Dendritic cell treated with granulocyte-macrophage colony-stimulating factor and Interleukin-4, amounts not matched to agents 40 ng/mL and 50 ng/mL, for 4 days (primary cell): ENCODE measurements around the gene DDX4.
"Not testable (repeated sequence)": the region's sequence is repeated elsewhere in the genome, so short reads cannot be mapped to it uniquely, and the experiment has no call there.

Experiments
- H3K27ac Mint-ChIP-seq: one replicate; pipeline ENCODE4 v1.8.0; 2022; ENCODE audit warnings: mild to moderate bottlenecking, mixed read lengths
- H3K27me3 Mint-ChIP-seq: one replicate; pipeline ENCODE4 v1.8.0; 2022; ENCODE audit warnings: mild to moderate bottlenecking, mixed read lengths
- H3K36me3 Mint-ChIP-seq: one replicate; pipeline ENCODE4 v1.8.0; 2022; ENCODE audit warnings: low read depth, mixed read lengths
- H3K4me1 Mint-ChIP-seq: one replicate; pipeline ENCODE4 v1.8.0; 2022; ENCODE audit warnings: low read depth, mixed read lengths
- H3K4me3 Mint-ChIP-seq: one replicate; pipeline ENCODE4 v1.8.0; 2022; ENCODE audit warnings: mild to moderate bottlenecking, moderate library complexity, mixed read lengths
- H3K9me3 Mint-ChIP-seq: one replicate; pipeline ENCODE4 v1.8.0; 2022; ENCODE audit warnings: mixed read lengths
- intact Hi-C: fragments of 100-400 bp; cut with micrococcal nuclease; formaldehyde crosslinking; loops from one replicate; pipeline ENCODE4 v1.15.0; 2022

DDX4 gene

GRCh38 chr5:55750063-55750462 is 12.2 kb downstream of the DDX4 start:
- no peak overlapping the region for H3K4me3 Mint-ChIP-seq
- no peaks in the 10 kb centered on the region for H3K36me3 Mint-ChIP-seq
- H3K27me3 Mint-ChIP-seq = no peaks in the 10 kb centered on the region
- H3K4me1 Mint-ChIP-seq = no peaks in the 10 kb centered on the region
- H3K27ac Mint-ChIP-seq = no peak overlapping the region
- intact Hi-C loops = no loop called here
- no peaks in the 10 kb centered on the region for H3K9me3 Mint-ChIP-seq

DNA sequence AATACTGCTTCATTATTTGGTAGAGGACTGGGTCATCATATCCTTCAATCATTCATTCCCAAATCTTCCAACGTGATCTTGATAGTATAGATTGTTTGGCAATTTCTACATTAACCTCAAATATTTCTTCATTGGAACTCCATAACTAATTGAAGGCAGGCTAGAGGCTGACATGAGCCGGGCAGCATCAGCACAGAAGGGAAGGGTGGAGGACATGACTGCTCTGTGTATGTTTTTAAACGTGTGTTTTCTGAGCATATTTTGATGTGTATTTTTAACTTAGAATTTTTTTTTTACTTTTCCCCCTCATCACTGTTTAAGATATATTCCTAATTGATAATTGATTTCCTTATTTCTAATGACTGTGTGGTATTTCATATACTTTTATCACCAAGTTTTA is 12.6 kb downstream of the DDX4 start:
- H3K4me1 Mint-ChIP-seq = no peaks in the 10 kb centered on the region
- no peaks in the 10 kb centered on the region for H3K36me3 Mint-ChIP-seq
- H3K27ac Mint-ChIP-seq = no peak overlapping the region
- H3K4me3 Mint-ChIP-seq = no peak overlapping the region
- no peaks in the 10 kb centered on the region for H3K9me3 Mint-ChIP-seq
- no peaks in the 10 kb centered on the region for H3K27me3 Mint-ChIP-seq
- intact Hi-C loops = no loop called here

GRCh38 chr5:55758231-55758630 is 20.4 kb downstream of the DDX4 start:
- Mint-ChIP-seq H3K27me3 (peaks cover 5% of the 10 kb centered on the region), H3K9me3 (no peaks in the 10 kb centered on the region), H3K27ac (no peak overlapping the region), H3K4me1 (no peaks in the 10 kb centered on the region), H3K4me3 (no peak overlapping the region), H3K36me3 (no peaks in the 10 kb centered on the region)
- intact Hi-C loops = no loop called here

DNA sequence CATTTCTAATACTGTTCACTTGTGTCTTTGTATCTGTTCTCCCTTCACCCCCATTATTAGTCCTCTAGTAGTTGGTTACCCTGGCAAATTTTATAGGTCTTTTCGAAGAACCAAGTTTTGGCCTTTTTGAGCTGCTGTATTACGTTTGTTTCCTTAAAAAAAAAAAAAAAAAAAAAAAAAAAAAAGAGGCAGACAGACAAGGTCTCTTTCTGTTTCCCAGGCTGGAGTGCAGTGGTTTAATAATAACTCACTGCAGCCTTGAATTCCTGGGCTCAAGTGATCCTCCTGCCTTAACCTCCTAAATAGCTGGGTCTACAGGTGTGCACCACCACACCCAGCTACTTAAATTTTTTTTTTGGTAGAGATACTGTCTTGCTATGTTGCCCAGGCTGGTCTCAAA is 20.9 kb downstream of the DDX4 start:
- Mint-ChIP-seq H3K27ac (no peak overlapping the region), H3K36me3 (no peaks in the 10 kb centered on the region), H3K4me3 (no peak overlapping the region), H3K27me3 (peaks cover 5% of the 10 kb centered on the region), H3K9me3 (no peaks in the 10 kb centered on the region), H3K4me1 (no peaks in the 10 kb centered on the region)
- intact Hi-C loops = no loop called here

GRCh38 chr5:55761721-55762120 is 23.9 kb downstream of the DDX4 start:
- H3K4me3 Mint-ChIP-seq, H3K4me1 Mint-ChIP-seq, H3K9me3 Mint-ChIP-seq, H3K27me3 Mint-ChIP-seq, H3K27ac Mint-ChIP-seq, H3K36me3 Mint-ChIP-seq, intact Hi-C loops: not testable (repeated sequence)

- no peak overlapping the region for H3K4me3 Mint-ChIP-seq
- H3K27ac Mint-ChIP-seq = no peak overlapping the region
- no peaks in the 10 kb centered on the region for H3K36me3 Mint-ChIP-seq
- H3K9me3 Mint-ChIP-seq = no peaks in the 10 kb centered on the region
- intact Hi-C loops = no loop called here
- no peaks in the 10 kb centered on the region for H3K4me1 Mint-ChIP-seq
- peaks cover 5% of the 10 kb centered on the region for H3K27me3 Mint-ChIP-seq
Measured at GRCh38 chr5:55763746-55764420, 26.0 kb downstream of the DDX4 start.

- intact Hi-C loops = no loop called here
- Mint-ChIP-seq H3K27ac (no peak overlapping the region), H3K27me3 (no peaks in the 10 kb centered on the region), H3K4me3 (no peak overlapping the region), H3K36me3 (no peaks in the 10 kb centered on the region), H3K9me3 (no peaks in the 10 kb centered on the region), H3K4me1 (peaks cover 7% of the 10 kb centered on the region)
Measured at GRCh38 chr5:55768279-55768678, 30.4 kb downstream of the DDX4 start.

DNA sequence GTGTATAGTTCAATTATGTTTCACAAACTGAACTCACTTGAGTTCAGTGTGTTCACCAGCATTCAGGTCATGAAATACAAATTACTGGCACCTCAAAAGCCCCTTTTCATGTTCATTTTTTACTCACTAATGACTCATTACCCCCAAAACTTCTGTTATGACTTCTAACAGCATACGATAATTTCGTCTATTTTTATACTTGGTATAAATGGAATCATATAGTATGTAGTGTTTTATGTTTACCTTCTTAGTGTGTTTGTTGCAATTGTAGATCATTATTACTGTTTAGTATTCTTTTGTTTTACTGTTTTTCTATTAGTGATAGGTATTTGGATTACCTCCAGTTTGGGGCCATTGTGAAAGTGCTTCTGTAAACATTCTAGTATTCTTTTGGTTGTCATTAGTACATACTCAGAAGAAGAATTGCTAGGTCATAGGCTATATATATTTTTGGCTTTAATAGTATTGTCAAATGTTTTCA is 33.4 kb downstream of the DDX4 start:
- Mint-ChIP-seq H3K36me3 (no peaks in the 10 kb centered on the region), H3K27me3 (no peaks in the 10 kb centered on the region), H3K4me3 (no peak overlapping the region), H3K9me3 (no peaks in the 10 kb centered on the region), H3K4me1 (peaks cover 7% of the 10 kb centered on the region), H3K27ac (no peak overlapping the region)
- intact Hi-C loops = no loop called here

DNA sequence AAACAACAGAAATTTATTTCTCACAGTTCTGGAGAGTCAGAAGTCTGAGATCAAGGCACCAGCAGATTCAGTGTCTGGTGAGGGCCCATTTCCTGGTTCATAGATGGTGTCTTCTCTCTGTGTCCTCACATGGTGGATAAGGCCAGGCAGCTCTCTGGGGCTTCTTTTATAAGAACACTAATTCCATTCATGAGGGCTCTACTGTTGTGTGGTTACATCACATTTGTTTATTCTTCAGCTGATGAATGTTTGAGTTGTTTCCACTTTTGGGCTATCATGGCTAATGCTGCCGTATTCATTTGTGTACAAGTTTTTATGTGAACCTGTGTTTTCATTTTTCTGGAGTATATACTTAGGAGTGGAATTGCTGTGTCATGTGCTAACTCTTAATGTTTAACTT is 35.2 kb downstream of the DDX4 start:
- no peaks in the 10 kb centered on the region for H3K9me3 Mint-ChIP-seq
- intact Hi-C loops = no loop called here
- H3K36me3 Mint-ChIP-seq = no peaks in the 10 kb centered on the region
- peaks cover 7% of the 10 kb centered on the region for H3K4me1 Mint-ChIP-seq
- H3K27me3 Mint-ChIP-seq = no peaks in the 10 kb centered on the region
- no peak overlapping the region for H3K27ac Mint-ChIP-seq
- H3K4me3 Mint-ChIP-seq = no peak overlapping the region

DNA sequence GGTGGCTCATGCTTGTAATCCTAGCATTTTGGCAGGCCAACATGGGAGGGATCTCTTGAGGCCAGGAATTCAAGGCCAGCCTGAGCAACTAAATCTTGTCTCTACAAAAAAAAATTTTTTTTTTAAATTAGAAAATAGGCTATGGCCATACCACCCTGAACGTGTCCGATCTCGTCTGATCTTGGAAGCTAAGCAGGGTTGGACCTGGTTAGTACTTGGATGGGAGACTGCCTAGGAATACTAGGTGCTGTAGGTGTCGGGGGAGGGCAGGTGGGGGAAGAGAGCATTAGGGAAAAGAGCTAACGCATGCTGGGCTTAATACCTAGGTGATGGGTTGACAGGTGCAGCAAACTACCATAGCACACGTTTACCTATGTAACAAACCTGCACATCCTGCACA is 39.5 kb downstream of the DDX4 start:
- peaks cover 5% of the 10 kb centered on the region for H3K4me1 Mint-ChIP-seq
- H3K36me3 Mint-ChIP-seq = no peaks in the 10 kb centered on the region
- H3K27ac Mint-ChIP-seq = no peak overlapping the region
- H3K4me3 Mint-ChIP-seq = no peak overlapping the region
- H3K9me3 Mint-ChIP-seq = no peaks in the 10 kb centered on the region
- H3K27me3 Mint-ChIP-seq = peaks cover 2% of the 10 kb centered on the region
- intact Hi-C loops = no loop called here

GRCh38 chr5:55800924-55801323 is 63.1 kb downstream of the DDX4 start:
- no peaks in the 10 kb centered on the region for H3K4me1 Mint-ChIP-seq
- no peaks in the 10 kb centered on the region for H3K36me3 Mint-ChIP-seq
- intact Hi-C loops = no loop called here
- H3K27ac Mint-ChIP-seq = no peak overlapping the region
- no peaks in the 10 kb centered on the region for H3K9me3 Mint-ChIP-seq
- H3K27me3 Mint-ChIP-seq = no peaks in the 10 kb centered on the region
- H3K4me3 Mint-ChIP-seq = no peak overlapping the region

DNA sequence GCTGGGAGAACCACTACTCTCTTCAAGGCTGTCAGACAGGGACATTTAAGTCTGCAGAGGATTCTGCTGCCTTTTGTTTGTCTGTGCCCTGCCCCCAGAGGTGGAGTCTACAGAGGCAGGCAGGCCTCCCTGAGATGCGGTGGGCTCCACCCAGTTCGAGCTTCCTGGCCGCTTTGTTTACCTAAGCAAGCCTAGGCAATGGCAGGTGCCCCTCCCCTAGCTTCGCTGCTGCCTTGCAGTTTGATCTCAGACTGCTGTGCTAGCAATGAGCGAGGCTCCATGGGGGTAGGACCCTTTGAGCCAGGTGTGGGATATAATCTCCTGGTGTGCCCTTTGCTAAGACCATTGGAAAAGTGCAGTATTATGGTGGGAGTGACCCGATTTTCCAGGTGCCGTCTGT is 71.0 kb downstream of the DDX4 start:
- intact Hi-C loops, H3K27ac Mint-ChIP-seq, H3K4me1 Mint-ChIP-seq, H3K36me3 Mint-ChIP-seq, H3K27me3 Mint-ChIP-seq, H3K4me3 Mint-ChIP-seq: not testable (repeated sequence)
- peaks cover 13% of the 10 kb centered on the region for H3K9me3 Mint-ChIP-seq

DNA sequence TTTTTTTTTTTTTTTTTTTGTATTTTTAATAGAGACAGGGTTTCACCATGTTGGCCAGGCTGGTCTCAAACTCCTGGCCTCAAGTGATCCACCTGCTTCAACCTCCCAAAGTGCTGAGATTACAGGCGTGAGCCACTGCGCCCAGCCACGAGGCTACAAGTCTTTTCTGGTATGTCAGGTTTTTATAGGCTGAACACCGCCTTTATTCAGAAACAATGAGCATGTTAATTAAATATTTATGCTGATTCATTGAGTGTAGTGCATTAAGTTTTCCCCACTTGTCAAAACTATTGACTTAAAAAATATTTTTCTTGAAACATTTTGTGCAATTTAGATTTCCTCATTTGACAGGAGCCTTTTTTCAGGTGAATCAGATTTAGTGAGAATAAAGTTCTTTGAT is 78.1 kb downstream of the DDX4 start:
- H3K4me3 Mint-ChIP-seq, H3K4me1 Mint-ChIP-seq, H3K36me3 Mint-ChIP-seq, H3K9me3 Mint-ChIP-seq, H3K27me3 Mint-ChIP-seq, H3K27ac Mint-ChIP-seq, intact Hi-C loops: not testable (repeated sequence)

GRCh38 chr5:55816342-55816741 is 78.5 kb downstream of the DDX4 start:
- intact Hi-C loops = no loop called here
- Mint-ChIP-seq H3K27me3 (peaks cover 12% of the 10 kb centered on the region), H3K36me3 (no peaks in the 10 kb centered on the region), H3K4me1 (peaks cover under 1% of the 10 kb centered on the region), H3K27ac (no peak overlapping the region), H3K4me3 (no peak overlapping the region), H3K9me3 (no peaks in the 10 kb centered on the region)

GRCh38 chr5:55817030-55817429 is 79.2 kb downstream of the DDX4 start:
- Mint-ChIP-seq H3K4me1 (peaks cover 7% of the 10 kb centered on the region), H3K27ac (no peak overlapping the region)

More at GRCh38 chr5:55817030-55817429, 79.2 kb downstream of the DDX4 start:
- Mint-ChIP-seq H3K27me3 (peaks cover 19% of the 10 kb centered on the region), H3K4me3 (no peak overlapping the region), H3K9me3 (no peaks in the 10 kb centered on the region), H3K36me3 (no peaks in the 10 kb centered on the region)
- intact Hi-C loops = no loop called here
